Left cardiac atrium (tissue), 4 donors: ENCODE data around the gene P2RY1. TPM values are rescaled to one million over a fixed set of nuclear protein-coding genes. Genes with fewer than 3 reads are reported as not detected.

Experiments
- ATAC-seq, 2 donors: fragments of 200-7000 bp; cut with Tn5 transposase; one replicate each; pipeline ENCODE4 v1.9.1; 2020; ENCODE audit warnings: mild to moderate bottlenecking in 2 of 2, moderate library complexity in 2 of 2
- DNase-seq: peaks from one replicate; pipeline ENCODE4 v3.0.0-alpha.2; 2020
- intact Hi-C, 2 donors: fragments of 100-400 bp; cut with DNase I; formaldehyde crosslinking; loops; one replicate each; pipeline versions ENCODE4 v1.14.1 to v1.15.1; 2022 to 2023
- long read RNA-seq: library from polyadenylated mRNA; unstranded; transcript quantifications from one replicate; pipeline ENCODE4 v2.0.0, GENCODE V29; 2021
- total RNA-seq, 2 donors: library from RNA; stranded (reverse); fragmentation: NEBNext Ultra II Directional; extraction: Animal tissue kit (Norgen Biotek cat#: 25700); gene quantifications; one replicate each; pipeline ENCODE4 v1.2.1, GENCODE V29; 2021
- donor health status: DM: no; HTN: yes; CAD: no.
- donor health status: DM: no; HTN: yes; CAD: no; lungs with severe emphysema.
- donor health status: DM: yes; HTN: yes; CAD: no.
- donor health status: Dilated cardiomyopathy.

P2RY1 gene
- 1 to 10 TPM; 2.8 to 4.3 TPM for total RNA-seq
- long read RNA-seq, full-length matches to known transcripts: 6 of 6 reads
- long read RNA-seq, partial matches to known transcripts: 0 of 6 reads
- long read RNA-seq, other reads (novel, unspliced or antisense): 0 of 6 reads

GRCh38 chr3:152834776-152835600 lies at the start of gene P2RY1:
P2RY1 (plus strand) TSS chr3:152835131; CDS start chr3:152835783, 652 bp downstream.
- ATAC-seq (peak; percentile 89 to 96), DNase-seq (peak; percentile 75)
- intact Hi-C loops: no loop called here

GRCh38 chr3:152786977-152787681 lies 47.8 kb upstream of the P2RY1 start:
- no peak for ATAC-seq
- DNase-seq: no peak
- intact Hi-C loops: no loop called here

GRCh38 chr3:152790651-152791387 lies 44.1 kb upstream of the P2RY1 start:
- no peak for DNase-seq
- intact Hi-C loops: no loop called here
- no peak for ATAC-seq

- intact Hi-C loops: no loop called here
Measured at GRCh38 chr3:152793969-152794368, 41.0 kb upstream of the P2RY1 start.

GRCh38 chr3:152797751-152798432 lies 37.0 kb upstream of the P2RY1 start:
- no peak for ATAC-seq
- no peak for DNase-seq
- intact Hi-C loops: no loop called here

More at GRCh38 chr3:152793969-152794368, 41.0 kb upstream of the P2RY1 start:
- DNase-seq: no peak
- no peak for ATAC-seq

- intact Hi-C loops: no loop called here
- DNase-seq (no peak), ATAC-seq (no peak)
Measured at GRCh38 chr3:152811974-152812760, 22.8 kb upstream of the P2RY1 start.

- DNase-seq: no peak
- ATAC-seq: no peak
- intact Hi-C loops: no loop called here
Measured at GRCh38 chr3:152817400-152817799, 17.5 kb upstream of the P2RY1 start.

- no peak for DNase-seq
- ATAC-seq: no peak
- intact Hi-C loops: no loop called here
Measured at GRCh38 chr3:152818027-152818426, 16.9 kb upstream of the P2RY1 start.

GRCh38 chr3:152823173-152823572 lies 11.8 kb upstream of the P2RY1 start:
- intact Hi-C loops: no loop called here
- ATAC-seq (peak in 1 of 2 donors; percentile 84), DNase-seq (no peak)

- DNase-seq (no peak), ATAC-seq (no peak)
- intact Hi-C loops: no loop called here
Measured at GRCh38 chr3:152823781-152824180, 11.2 kb upstream of the P2RY1 start.

- intact Hi-C loops: no loop called here
- ATAC-seq (no peak), DNase-seq (no peak)
Measured at GRCh38 chr3:152825566-152825965, 9.4 kb upstream of the P2RY1 start.

GRCh38 chr3:152826476-152826875 lies 8.5 kb upstream of the P2RY1 start:
- ATAC-seq (no peak), DNase-seq (no peak)
- intact Hi-C loops: no loop called here

- ATAC-seq (peak in 1 of 2 donors; percentile 65), DNase-seq (no peak)
- intact Hi-C loops: no loop called here
Measured at GRCh38 chr3:152827313-152827712, 7.6 kb upstream of the P2RY1 start.

- ATAC-seq: no peak
- intact Hi-C loops: no loop called here
Measured at GRCh38 chr3:152828075-152828840, 6.7 kb upstream of the P2RY1 start.

GRCh38 chr3:152830245-152830644 lies 4.7 kb upstream of the P2RY1 start:
- ATAC-seq (no peak), DNase-seq (no peak)
- intact Hi-C loops: no loop called here

More at GRCh38 chr3:152828075-152828840, 6.7 kb upstream of the P2RY1 start:
- DNase-seq: no peak

GRCh38 chr3:152832046-152832445 lies 2.9 kb upstream of the P2RY1 start:
- intact Hi-C loops: no loop called here
- ATAC-seq: no peak
- no peak for DNase-seq

- ATAC-seq (no peak), DNase-seq (no peak)
- intact Hi-C loops: no loop called here
Measured at GRCh38 chr3:152833089-152833488, 1.8 kb upstream of the P2RY1 start.
